Right lobe of liver (tissue), 6 donors: Measurements from ENCODE around the gene TEX10. TPM values are rescaled to one million over a fixed set of nuclear protein-coding genes. Genes with fewer than 3 reads are reported as not detected.

Experiments
- ATAC-seq, 4 donors: fragments of 200-7000 bp; cut with Tn5 transposase; one replicate each; pipeline ENCODE4 v1.9.1; 2020; ENCODE audit warnings: mild to moderate bottlenecking in 4 of 4, moderate library complexity in 4 of 4
- DNase-seq, 3 donors: peaks; one replicate each; pipeline ENCODE4 v3.0.0-alpha.2; 2020
- H3K27ac ChIP-seq, 3 donors: fragments of 200-600 bp; one replicate each; pipeline ENCODE4 v1.8.0; 2022
- H3K27me3 ChIP-seq, 2 donors: fragments of 200-600 bp; one replicate each; pipeline ENCODE4 v1.8.0; 2022
- H3K36me3 ChIP-seq, 4 donors: fragments of 200-600 bp; sonication (generic) in 1 of 4; one replicate each; pipeline versions ENCODE4 v1.5.1 to v1.8.0; 2017 to 2022; ENCODE audit warnings: control low read depth in 1 of 4
- H3K4me1 ChIP-seq, 4 donors: fragments of 200-600 bp; sonication (generic) in 1 of 4; one replicate each; pipeline versions ENCODE4 v1.5.1 to v1.8.0; 2017 to 2022; ENCODE audit warnings: control low read depth in 1 of 4
- H3K4me3 ChIP-seq, 3 donors: fragments of 200-600 bp; one replicate each; pipeline ENCODE4 v1.8.0; 2022
- H3K9me3 ChIP-seq, 4 donors: fragments of 200-600 bp; sonication (generic) in 1 of 4; one replicate each; pipeline versions ENCODE4 v1.5.1 to v1.8.0; 2017 to 2022; ENCODE audit warnings: control low read depth in 1 of 4
- POLR2A ChIP-seq: fragments of 450-650 bp; IDR thresholded peaks from one replicate; pipeline ENCODE4 v1.6.1; 2017; ENCODE audit warnings: antibody characterized with exemption, mild to moderate bottlenecking
- whole genome bisulfite sequencing: methylation state at CpG from one replicate; pipeline ENCODE4 v1.1.6; 2018; ENCODE audit warnings: low coverage, low lambda C conversion rate; ENCODE audit not compliant: insufficient coverage; ENCODE audit errors: missing lambda C conversion rate; 5-methylcytosine and 5-hydroxymethylcytosine counted together
- intact Hi-C, 2 donors: fragments of 100-400 bp; cut with DNase I; formaldehyde crosslinking; loops; one replicate each; pipeline versions ENCODE4 v1.11.2 to v1.14.1; 2022
- total RNA-seq, 6 experiments: library from RNA; depleted of rRNA in 2 of 6; stranded (reverse); fragments of >200 nt in 2 of 6; fragmentation: NEBNext Ultra II Directional in 3 of 6; extraction: Animal tissue kit (Norgen Biotek cat#: 25700) in 3 of 6; gene quantifications; one replicate each; pipeline versions ENCODE4 v1.1.0 to v1.2.4, GENCODE V29; 2016 to 2023
- TF ChIP-seq, protein P1 (sequence below), 4 donors: fragments of 200-600 bp in 3 of 4; fragments of 450-650 bp in 1 of 4; IDR thresholded peaks; one replicate each; pipeline versions ENCODE4 v1.5.1 to v1.8.0; 2016 to 2022; ENCODE audit warnings: antibody characterized with exemption in 4 of 4, mild to moderate bottlenecking in 2 of 4
- donor health status: DM: no; HTN: yes; CAD: no.
- donor health status: DM: no; HTN: no; CAD: no.
- donor health status: DM: no; HTN: no; CAD: no.
- donor health status: DM: no; HTN: yes; CAD: no.
- donor health status: DM: no; HTN: yes; CAD: no.

Gene TEX10
- total RNA-seq, 6 experiments from 2014 or later, result 2.5 to 6.4 (median 5.0) TPM

DNA sequence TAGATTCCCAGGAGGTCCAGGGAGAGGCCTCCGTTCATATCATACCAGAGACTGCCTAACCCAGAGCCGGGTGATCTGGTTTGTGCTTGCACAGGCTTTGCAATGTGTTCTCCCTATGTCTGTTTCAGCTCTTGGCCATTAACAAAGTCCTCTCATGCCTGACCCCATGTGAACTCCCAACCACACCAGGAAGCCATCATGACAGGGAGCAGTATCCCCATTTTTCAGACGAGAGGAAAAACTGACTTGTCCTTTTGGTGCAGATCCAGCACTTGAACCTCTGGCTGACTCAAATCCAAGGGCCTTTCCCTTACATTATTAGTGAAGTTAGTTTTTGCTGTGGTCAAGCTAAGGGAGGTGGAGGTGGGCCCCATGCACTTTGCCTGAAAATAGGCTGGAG is 58.4 kb downstream of the TEX10 start:
- intact Hi-C loops, result no loop called here
- Histone ChIP-seq H3K27me3 (no peaks in the 10 kb centered on the region), H3K9me3 (no peaks in the 10 kb centered on the region), H3K4me3 (no peak overlapping the region), H3K27ac (no peak overlapping the region), H3K36me3 (peaks cover 0 to 16% (median 7%) of the 10 kb centered on the region in 4 donors), H3K4me1 (peaks cover 0 to 35% (median 6%) of the 10 kb centered on the region in 4 donors)
- no peak for DNase-seq
- WGBS, result 40% methylated on average over 1 of the region's 3 CpGs
- ATAC-seq, result peak in 1 of 4 donors; percentile 9
- TF ChIP-seq POLR2A, result no peak
- TF ChIP-seq, protein P1, sequence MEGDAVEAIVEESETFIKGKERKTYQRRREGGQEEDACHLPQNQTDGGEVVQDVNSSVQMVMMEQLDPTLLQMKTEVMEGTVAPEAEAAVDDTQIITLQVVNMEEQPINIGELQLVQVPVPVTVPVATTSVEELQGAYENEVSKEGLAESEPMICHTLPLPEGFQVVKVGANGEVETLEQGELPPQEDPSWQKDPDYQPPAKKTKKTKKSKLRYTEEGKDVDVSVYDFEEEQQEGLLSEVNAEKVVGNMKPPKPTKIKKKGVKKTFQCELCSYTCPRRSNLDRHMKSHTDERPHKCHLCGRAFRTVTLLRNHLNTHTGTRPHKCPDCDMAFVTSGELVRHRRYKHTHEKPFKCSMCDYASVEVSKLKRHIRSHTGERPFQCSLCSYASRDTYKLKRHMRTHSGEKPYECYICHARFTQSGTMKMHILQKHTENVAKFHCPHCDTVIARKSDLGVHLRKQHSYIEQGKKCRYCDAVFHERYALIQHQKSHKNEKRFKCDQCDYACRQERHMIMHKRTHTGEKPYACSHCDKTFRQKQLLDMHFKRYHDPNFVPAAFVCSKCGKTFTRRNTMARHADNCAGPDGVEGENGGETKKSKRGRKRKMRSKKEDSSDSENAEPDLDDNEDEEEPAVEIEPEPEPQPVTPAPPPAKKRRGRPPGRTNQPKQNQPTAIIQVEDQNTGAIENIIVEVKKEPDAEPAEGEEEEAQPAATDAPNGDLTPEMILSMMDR (IDR thresholded peaks at IDR 0.05), result no peak

GRCh38 chr9:100292414-100292813 is 60.3 kb downstream of the TEX10 start:
- Histone ChIP-seq H3K27ac (no peak overlapping the region), H3K4me3 (no peak overlapping the region), H3K4me1 (peaks cover 0 to 29% (median 6%) of the 10 kb centered on the region in 4 donors), H3K9me3 (no peaks in the 10 kb centered on the region), H3K27me3 (no peaks in the 10 kb centered on the region), H3K36me3 (peaks cover 0 to 10% (median 5%) of the 10 kb centered on the region in 4 donors)
- no peak for TF ChIP-seq POLR2A
- TF ChIP-seq, protein P1 (IDR thresholded peaks at IDR 0.05), result no peak
- no peak for DNase-seq
- no peak for ATAC-seq
- intact Hi-C loops, result no loop called here
- 60% methylated on average over 1 of the region's 13 CpGs for WGBS

- Histone ChIP-seq H3K4me3 (no peak overlapping the region), H3K27ac (no peak overlapping the region), H3K9me3 (no peaks in the 10 kb centered on the region), H3K36me3 (peaks cover 0 to 10% (median 6%) of the 10 kb centered on the region in 4 donors), H3K27me3 (no peaks in the 10 kb centered on the region), H3K4me1 (peaks cover 0 to 14% (median 1%) of the 10 kb centered on the region in 4 donors)
- DNase-seq, result no peak
- intact Hi-C loops, result no loop called here
- 93% methylated on average over 4 of the region's 4 CpGs for WGBS
- TF ChIP-seq, protein P1 (IDR thresholded peaks at IDR 0.05), result no peak
- no peak for TF ChIP-seq POLR2A
- ATAC-seq, result no peak
These were observed 62.0 kb downstream of the TEX10 start for GRCh38 chr9:100290714-100291113.

DNA sequence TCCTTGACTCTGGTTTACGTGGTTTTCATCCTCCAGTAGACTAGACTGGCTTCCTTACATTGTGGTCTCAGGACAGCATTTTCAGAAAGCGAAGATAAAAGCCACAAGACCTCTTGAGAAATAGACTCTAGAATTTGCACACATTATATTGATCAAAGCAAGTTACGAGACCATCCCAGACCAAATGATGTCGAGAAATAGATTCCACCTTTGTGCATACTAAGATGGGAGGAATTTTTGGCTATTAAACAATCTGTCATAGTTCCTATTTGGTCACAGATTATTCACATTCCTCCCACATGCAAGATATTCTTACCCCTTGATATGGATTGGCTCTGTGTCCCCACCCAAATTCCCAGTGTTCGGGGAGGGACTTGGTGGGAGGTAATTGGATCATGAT is 65.6 kb downstream of the TEX10 start:
- no peaks in the 10 kb centered on the region for H3K9me3 ChIP-seq
- no peak for DNase-seq
- H3K27me3 ChIP-seq, result no peaks in the 10 kb centered on the region
- H3K36me3 ChIP-seq, result peaks cover 0 to 13% (median 3%) of the 10 kb centered on the region in 4 donors
- TF ChIP-seq, protein P1 (IDR thresholded peaks at IDR 0.05), result no peak
- TF ChIP-seq POLR2A, result no peak
- WGBS, result 85% methylated on average over 4 of the region's 5 CpGs
- intact Hi-C loops, result no loop called here
- H3K4me3 ChIP-seq, result no peak overlapping the region
- no peak for ATAC-seq
- H3K27ac ChIP-seq, result no peak overlapping the region
- no peaks in the 10 kb centered on the region for H3K4me1 ChIP-seq

DNA sequence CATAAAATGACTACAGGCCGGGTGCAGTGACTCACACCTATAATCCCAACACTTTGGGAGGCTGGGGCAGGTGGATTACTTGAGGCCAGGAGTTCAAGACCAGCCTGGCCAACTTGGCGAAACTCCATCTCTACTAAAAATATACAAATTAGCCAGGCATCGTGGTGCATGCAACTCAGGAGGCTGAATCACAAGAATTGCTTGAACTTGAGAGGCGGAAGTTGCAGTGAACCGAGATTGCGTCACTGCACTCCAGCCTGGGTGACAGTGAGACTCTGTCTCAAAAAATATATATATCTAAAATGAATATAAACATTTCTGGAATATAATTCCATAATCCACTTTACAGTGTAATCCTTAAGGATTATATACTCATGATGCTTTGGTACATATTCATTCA is 66.5 kb downstream of the TEX10 start:
- H3K27me3 ChIP-seq, result no peaks in the 10 kb centered on the region
- H3K4me1 ChIP-seq, result no peaks in the 10 kb centered on the region
- 93% methylated on average over 5 of the region's 6 CpGs for WGBS
- no peak overlapping the region for H3K27ac ChIP-seq
- H3K9me3 ChIP-seq, result no peaks in the 10 kb centered on the region
- peaks cover 0 to 12% (median 2%) of the 10 kb centered on the region in 4 donors for H3K36me3 ChIP-seq
- DNase-seq (no peak), ATAC-seq (no peak)
- intact Hi-C loops, result no loop called here
- TF ChIP-seq, protein P1 (IDR thresholded peaks at IDR 0.05), result no peak
- TF ChIP-seq POLR2A, result no peak
- H3K4me3 ChIP-seq, result no peak overlapping the region
